Left kidney (tissue), 2 donors: ENCODE results near the gene PRSS57. TPM values are rescaled to one million over a fixed set of nuclear protein-coding genes. Genes with fewer than 3 reads are reported as not detected.
A peak's percentile ranks its signal among the peaks of the same experiment; 100 is the strongest.

Source experiments
- DNase-seq: peaks from one replicate; pipeline ENCODE4 v3.0.0-alpha.2; 2013
- polyA plus RNA-seq: library from polyadenylated mRNA; unstranded; fragments of 120-200 nt; gene quantifications from one replicate; pipeline ENCODE4 v1.2.1, GENCODE V29; 2013; ENCODE audit not compliant: insufficient read length

Gene PRSS57
- polyA plus RNA-seq, 1 donor = 0.18 TPM

DNA sequence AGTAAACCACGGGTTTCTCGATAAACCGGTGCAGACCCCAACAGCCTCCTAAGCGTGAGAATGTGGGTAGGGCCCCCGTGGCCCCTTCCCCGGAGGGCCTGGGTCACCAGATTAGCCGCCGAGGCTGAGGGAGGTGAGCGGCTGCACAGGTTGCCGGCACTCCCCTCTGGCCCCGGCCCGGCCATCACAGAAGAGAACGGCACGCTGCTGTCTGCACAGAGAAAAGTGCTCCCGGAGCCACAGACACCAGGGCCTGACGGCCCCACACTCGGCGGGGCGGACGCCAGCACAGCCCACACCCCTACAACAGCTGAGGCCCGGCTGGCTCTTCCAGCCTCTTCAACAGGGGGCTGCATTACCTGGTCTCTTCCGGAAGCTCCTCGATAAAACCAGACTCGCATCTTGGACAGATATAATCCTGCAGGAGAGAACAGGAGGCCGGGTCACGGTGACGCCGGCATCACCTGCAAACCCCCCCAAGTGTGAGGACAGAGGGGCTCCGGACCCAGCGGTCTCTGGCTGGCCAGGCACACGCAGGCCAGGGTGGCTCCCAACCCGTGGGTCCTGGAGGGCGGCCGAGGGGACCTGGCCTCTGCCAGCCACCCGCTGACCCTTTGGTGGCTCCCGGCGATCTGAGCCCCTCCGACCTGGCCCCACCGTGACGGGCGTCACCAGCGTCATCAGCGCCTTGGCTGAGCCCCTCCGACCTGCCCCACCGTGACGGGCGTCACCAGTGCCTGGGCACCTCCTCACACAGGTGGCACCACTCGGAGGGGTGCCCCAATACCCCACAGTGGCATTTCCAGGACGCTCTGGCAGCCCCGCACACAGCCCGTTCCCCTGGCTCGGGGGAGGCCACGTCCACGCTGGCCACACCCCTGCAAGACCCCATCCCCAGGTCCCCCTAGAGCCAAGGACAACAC is 42.5 kb downstream of the PRSS57 start:
- DNase-seq = no peak

DNA sequence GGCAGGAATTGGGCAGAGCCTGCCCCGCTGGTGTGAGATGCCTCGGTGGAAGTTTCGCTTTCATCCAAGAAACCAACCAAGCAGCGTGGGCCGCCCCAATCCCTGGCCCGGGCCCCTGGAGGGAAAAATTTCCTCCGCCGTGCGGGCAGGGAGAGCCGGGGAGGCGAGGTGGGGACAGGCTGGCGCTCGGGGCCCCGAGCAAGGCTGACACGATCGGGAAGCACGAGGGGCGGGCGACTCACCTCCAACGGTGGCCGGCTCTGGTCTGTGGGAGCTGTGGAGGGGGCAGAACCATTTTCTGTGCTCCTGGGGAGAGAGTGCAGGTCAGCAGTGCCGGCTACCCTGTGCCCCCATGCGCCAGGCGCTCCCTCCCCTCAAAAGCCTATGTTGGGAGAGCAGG is 43.3 kb downstream of the PRSS57 start:
- DNase-seq = no peak

DNA sequence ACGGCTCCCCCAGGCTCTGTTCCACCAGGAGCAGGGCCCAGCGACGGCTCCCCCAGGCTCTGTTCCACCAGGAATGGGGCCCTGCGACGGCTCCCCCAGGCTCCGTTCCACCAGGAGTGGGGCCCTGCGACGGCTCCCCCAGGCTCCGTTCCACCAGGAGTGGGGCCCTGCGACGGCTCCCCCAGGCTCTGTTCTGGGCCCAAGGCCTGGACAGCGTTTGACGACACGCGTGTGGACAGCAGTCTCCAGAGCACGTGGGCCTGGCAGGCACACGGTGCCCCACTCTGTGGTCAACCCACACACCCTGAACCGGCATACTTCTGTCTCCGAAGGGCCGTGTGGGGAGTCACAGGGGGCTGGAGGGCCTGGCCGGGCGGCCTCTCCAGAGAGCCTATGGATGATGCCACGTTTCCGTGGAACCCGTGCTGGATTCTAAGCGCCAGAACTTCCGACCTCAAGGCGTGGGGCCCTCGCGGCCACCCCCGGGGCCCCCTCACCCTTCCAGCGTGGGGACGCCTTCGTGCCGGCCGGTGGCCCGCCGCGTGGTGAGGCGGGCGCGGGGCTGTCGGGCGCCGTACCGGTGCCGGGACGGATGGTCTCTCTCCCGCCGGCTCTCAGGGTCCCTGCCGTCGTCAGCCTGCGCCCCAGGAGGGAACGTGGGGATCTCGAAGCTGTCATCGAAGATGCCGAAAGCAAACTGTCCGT is 44.0 kb downstream of the PRSS57 start:
- no peak for DNase-seq

DNA sequence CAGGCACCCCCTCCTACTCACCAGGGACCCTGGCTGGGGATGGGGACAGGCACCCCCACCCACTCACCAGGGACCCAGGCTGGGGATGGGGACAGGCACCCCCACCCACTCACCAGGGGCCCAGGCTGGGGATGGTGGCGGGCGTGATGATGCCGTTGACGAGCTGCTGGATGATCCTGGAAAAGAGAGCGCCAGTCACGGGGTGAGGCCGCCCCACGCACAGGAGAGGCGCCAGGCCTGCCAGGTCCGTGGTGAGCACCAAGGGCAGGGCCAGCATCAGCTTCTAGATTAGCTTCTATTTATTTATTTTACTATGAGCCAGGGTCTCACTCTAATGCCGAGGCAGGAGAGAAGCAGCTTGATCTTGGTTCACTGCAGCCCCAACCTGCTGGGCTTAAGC is 45.1 kb downstream of the PRSS57 start:
- no peak for DNase-seq

DNA sequence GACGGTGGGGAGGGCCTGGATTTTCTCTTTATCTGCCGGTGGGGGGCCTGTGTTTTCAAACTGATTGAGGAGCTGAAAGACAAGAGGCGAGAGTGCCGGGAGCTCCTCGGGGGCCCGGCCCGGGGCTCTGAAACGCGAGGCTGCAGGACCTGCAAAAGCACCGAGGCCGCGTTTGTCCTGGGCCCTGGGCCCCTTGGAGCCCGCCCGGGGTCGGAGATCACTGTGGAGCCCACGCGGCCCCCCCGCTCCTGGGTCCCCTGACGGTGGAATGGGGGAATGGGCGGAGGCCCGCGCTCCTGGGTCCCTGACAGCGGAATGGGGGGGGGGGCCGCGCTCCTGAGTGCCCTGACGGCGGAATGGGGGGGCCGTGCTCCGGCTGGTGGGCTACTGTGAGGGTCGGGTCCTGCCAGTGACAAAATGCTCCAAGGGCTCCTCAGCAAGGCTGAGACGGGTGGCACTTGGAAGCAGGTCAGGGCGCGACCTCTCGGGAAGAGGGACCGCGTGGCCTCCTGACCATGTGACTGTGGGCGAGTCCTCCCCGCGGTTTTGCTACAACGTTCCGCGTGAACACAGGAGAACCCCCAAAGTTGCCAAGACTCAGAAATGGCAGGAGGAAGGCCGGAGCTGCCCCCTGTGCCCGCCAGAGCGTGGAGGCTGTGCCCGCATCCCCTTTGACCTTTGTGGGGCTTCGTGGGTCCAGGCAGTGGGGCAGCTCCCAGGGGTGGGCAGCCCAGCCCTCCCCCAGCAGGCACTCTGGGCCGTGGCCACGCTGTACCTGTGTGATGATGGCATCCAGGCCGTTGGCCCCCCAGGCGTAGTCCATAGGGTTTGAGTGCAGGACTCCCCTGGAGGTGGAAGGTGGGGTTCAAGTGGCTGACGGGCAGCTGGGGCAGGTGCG is 46.1 kb downstream of the PRSS57 start:
- DNase-seq = no peak

DNA sequence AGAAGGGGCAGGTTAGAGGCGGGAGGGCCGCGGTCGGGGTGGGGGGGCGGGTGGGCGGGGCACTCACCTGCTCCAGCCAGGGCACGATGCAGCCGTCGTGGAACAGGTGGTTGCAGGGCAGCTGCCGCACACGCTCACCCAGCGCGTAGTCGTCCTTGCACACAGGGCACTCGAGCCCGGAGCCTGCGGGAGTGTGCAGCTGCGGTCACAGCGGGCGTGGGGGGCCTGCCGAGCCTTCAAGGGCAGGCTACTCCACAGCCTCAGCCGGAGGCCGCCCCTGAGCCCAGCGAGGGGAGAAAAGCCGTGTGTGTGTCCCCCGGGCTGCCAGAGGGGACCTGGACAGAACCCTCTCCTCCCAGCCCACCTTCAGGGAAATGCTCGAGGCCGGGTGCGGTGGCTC is 46.9 kb downstream of the PRSS57 start:
- DNase-seq = no peak

DNA sequence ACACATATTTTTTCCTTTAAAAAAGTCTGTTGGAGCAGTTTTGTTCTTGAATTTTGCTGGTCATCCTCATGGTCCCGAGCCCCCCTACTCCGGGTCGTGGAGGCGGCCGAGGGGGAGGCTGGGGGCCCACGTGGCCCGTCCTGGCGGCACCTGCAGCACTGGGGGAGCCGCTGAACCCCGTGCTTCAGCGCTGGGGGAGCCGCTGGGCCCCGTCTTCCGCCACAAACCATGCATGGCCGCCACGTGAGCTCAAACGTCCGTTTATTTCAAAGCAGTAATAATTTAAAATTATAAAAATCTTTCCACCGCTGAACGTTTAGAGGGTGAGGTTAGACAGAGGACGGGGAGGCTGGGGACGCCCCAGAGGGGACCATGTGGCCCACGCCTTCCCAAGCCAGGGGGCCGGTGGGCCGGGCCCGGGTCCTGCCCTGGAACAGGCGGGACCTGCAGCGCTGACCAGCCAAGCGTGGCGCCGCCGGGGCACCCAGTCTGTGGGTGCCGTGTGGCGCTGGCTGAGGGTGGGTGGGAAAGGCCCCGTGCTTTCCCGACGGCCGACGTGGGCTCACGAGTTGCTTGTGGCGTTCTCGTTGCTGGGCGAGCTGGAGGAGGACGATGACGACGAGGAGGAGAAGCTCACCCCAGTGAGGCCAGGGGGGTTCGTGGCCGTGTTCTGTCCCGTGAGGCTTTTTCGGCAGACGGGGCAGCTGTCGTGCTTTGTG is 47.5 kb downstream of the PRSS57 start:
- no peak for DNase-seq

DNA sequence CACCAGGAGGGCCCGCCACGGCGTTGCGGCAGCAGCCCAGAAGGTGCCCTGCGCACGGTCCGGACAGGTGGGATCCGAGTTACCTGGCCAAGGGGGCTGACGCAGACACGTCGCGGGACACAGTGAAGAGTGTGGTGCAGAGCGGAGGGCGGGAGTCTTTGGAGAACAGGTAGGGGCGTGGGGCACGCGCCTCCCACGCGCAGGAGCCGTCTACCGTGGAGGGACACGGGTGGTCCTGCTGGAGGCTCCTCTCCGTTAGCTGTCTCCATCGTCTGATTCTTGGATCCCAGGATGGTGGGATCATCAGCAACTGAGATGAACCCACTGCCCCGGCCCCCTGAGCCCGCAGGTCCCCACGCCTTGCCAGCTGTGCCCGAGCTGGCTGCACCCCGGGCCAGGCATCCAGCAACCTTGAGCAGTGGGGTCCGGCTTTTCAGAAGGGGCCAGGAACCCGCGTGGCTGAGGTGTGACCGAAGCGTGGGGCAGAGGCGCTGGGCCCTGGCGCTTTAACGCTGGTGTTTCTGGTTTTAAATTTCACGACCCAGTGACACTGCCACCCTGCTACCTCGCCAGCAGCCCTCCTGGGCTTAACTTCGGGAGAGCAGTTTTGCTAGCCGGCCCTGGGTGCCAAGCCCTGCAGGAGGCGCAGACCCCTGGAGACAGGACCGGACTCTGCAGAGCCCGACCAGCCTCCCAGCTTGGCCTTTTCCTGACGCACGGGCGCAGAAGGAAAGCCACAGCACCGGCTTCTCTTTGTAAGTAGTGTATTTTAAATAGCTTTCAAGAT is 48.3 kb downstream of the PRSS57 start:
- no peak for DNase-seq

DNA sequence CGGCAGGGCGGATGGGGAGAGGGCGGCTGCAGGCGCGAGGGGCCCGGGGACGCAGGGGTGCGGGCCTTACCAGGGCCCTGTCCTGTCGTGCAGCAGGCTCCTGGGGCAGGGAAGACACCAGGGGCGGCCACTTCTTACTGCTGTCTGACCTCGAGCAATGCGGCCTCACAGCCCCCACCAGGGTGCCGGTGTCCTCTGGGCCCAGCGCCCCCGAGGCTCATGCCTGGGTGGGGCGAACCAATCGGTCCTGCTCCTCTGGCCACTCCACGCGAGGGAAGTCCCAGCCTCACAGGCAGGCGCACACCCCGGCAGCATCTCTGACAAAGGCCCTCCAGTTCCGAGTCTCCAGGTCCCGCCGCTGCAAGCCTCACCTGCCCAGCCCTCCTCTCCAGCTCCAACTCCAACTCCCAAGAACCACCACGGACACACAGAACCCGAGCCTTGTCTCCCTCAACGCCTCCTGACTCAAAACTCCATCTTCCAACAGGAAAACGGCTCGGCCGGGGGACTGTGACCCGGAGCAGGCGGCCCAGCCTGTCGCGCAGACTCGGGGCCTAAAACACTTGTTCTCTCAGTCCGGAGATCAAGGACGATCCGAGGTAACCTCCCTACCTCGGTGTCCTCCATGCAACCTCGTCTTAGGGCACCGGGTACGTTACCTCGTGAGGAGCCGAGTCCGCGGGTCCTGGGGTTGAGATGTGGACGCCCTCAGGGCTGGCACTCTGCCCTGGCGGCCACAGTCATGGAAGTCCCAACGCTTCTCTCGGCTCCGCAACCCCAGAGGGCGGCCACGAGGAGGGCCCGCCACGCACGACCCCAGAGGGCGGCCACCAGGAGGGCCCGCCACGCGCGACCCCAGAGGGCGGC is 49.1 kb downstream of the PRSS57 start:
- no peak for DNase-seq

DNA sequence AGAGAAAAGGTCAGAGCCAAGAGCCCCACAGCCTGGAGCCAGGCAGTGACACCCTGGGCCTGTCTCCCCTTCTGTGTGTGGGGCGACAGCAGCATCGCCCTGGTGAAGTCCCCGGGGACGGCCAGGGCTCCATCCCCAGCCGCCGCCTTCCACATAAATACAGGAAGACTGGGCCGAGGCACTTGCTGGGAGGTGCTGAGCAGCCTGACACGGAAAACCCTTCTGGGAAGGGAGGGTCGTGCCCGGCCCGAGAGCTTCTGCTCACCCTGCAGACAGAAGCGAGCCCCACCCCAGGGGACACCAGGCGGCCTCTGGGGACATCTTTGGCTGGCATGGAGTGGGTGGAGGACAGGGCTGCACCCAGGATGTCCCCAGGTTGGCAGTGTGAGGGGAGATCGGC is 50.5 kb downstream of the PRSS57 start:
- no peak for DNase-seq

DNA sequence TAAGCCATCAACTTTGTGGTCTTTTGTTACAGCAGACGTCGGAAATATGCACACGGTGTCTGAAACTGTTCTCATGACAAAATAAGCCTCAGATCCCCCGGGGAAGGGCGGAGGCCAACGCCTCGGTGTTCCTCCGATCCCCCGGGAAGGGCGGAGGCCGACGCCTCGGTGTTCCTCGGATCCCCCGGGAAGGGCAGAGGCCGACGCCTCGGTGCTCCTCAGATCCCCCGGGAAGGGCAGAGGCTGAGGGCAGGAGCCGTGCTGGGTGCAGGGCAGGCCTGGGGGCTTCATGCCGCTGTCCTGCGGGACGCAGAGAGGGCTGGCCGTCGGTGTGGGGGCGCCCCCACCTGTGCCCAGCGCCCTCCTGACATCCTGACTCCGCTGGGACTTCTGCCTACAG is 50.9 kb downstream of the PRSS57 start:
- DNase-seq = no peak

DNA sequence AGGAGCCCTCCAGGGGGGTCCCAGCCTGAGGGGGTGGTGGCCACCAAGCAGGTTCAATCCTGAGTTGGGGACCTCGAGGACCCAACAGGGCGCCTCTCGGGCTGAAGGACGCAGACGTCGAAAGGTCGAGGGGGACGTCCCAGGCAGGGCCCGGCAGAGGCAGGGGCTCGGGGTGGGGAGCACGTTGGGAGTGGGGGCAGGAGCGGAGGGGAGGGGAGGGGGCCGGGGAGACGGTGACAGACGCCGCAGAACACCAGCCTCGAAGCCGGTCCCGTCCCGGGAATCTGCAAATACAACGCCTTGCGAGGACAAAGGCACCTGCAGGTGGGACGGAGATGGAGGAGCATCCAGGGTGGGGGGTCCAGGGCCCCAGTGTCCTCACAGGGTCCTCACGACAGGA is 51.5 kb downstream of the PRSS57 start:
- no peak for DNase-seq

DNA sequence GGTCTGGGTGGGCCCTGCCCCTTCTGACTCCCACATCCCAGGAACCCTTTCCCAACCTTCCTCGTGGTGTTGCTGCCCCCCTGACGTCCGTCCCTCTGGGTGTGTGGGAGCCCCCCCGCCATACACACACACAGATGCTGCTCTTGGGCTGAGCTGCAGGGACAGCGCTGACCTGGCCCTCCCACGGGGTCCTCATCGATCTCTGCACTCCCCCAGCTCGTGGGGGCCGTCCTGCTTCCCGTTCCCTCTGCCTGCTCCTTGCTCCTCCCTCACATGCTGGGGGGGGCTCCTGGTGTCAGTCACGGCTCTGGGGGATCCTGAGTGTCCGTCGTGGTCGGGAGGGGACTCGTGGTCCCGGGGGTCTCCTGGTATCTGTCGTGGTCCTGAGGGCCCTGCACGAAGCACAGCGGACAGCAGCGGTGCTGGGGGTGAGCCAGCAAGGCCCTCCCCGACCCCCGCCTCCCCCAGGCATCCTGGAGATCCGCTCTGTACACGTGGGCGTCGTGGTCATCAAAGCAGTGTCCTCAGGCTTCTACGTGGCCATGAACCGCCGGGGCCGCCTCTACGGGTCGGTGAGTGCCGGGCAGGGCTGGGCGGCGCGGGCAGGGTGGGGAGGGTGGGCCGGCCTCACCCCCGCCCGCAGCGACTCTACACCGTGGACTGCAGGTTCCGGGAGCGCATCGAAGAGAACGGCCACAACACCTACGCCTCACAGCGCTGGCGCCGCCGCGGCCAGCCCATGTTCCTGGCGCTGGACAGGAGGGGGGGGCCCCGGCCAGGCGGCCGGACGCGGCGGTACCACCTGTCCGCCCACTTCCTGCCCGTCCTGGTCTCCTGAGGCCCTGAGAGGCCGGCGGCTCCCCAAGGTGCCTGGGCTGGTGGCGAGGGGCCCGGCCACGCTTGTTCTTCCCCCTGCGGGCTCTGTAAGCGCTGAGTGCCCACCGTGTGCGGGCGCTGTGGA is 52.2 kb downstream of the PRSS57 start:
- DNase-seq = no peak

DNA sequence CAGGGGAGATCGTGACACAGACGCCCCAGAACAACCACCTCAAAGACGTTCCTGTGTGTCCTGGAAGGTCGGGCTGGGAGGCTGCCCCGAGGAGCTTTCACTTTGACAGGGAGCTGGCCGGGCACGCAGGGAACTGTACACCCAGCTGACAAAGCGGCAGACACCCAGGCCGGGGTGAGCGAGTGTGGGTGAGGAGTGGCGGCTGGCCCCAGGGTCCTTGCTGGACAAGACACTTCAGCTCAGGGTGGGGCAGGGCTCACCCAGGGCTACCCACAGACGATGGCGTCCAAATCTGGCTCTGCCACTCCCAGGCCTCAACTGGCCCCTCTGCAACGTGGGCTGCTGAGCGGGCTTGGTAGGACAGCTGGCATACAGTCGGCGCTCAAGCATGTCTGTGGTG is 53.5 kb downstream of the PRSS57 start:
- DNase-seq = no peak

DNA sequence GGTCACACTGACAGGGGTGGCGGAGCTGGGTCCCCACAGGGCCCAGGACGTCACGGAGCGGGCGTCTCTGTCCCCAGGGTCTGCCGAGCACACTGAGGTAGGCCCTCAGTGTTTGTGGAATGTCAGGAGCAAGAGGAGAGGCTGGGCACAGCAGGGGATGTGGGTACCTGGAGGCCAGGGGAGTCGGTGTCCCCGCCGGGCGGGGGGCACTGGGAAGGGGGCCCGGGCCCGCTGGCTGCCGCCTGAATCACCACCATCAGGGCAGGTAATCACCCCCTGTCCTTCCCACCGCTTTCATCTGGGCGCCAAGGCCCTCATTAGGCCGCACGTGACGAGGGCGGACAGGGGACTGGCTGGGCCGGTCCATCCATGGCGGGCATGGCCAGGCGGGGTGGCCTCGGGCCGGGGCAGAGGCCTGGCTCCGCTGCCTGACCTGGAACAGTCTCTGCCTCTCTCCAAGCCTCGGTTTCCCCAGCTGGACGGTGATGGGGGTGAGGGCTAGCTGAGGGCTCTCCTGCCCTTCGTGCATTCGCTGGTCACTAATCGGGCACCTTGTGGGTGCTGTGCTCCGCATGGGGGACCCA is 54.6 kb downstream of the PRSS57 start:
- no peak for DNase-seq

DNA sequence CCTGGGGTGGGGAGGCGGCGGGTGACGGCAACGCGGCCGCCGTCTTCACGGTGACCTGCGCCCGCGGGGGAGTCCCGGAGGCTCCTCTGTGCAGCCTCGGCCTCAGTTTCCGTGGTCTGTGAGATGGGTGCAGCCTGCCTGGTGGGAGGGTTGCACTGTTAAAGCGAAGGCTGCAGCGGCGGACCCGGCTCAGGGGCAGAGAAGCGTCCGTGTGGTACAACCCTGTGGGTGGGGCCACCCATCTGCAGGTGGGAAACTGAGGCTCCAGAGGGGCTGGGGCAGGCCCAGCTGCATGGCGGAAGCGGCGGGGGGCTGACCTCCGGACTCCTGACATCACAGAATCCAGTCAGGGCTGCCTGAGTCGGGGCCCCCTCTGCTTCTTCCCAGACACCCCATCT is 55.1 kb downstream of the PRSS57 start:
- DNase-seq = no peak

DNA sequence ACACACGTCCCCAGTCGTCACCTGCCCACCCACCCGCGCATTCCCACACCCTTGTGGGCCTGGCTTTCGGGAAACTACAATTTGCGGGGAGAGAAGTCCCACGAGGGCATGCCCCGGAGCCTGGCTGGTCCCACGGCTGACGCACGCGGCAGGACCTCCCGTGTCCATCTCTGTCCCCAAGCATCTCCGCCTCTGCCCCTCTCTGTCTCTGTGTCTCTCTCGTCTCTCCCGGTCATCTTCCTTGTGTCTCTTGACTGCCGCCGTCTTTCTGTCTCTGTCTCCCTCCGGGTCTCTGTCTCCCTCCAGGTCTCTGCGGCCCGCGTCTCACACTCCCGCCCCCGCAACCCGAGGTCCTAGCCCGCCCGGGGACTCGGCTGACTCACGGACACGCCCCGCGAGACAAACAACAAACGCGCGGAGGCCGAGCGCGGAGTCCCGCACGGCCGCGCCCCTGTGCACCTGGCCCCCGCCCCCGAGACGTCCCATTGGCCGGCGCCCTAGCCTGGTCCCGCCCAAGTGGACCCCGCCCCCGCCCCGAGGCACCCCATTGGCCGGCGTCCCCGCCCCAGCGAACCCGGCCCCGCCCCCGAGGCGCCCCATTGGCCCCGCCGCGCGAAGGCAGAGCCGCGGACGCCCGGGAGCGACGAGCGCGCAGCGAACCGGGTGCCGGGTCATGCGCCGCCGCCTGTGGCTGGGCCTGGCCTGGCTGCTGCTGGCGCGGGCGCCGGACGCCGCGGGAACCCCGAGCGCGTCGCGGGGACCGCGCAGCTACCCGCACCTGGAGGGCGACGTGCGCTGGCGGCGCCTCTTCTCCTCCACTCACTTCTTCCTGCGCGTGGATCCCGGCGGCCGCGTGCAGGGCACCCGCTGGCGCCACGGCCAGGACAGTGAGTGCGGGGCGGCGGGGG is 55.7 kb downstream of the PRSS57 start, which contains the start of gene FGF22:
Gene FGF22, plus strand, starts transcription at position 627 of the 908 bp plus-strand sequence. Its CDS starts 47 bp downstream, at position 674.
- DNase-seq = peak; percentile 87
